CD4-positive, alpha-beta memory T cell (primary cell): ENCODE measurements around the gene NELFE. TPM values are rescaled to one million over a fixed set of nuclear protein-coding genes. Genes with fewer than 3 reads are reported as not detected.
A peak's percentile ranks its signal among the peaks of the same experiment; 100 is the strongest.

Experiments
- CTCF ChIA-PET: fragments of 350-600 bp; sonication (Branson Sonifier 250); formaldehyde crosslinking; loops from one replicate; lab custom pipeline; 2021; ENCODE audit warnings: inconsistent platforms; ENCODE audit not compliant: partially characterized antibody; lab: Charles Lee
- POLR2A ChIA-PET: fragments of 350-600 bp; sonication (Branson Sonifier 250); formaldehyde crosslinking; loops from one replicate; lab custom pipeline; 2021; ENCODE audit not compliant: partially characterized antibody; lab: Charles Lee
- DNase-seq, 5 donors: peaks; one replicate each; pipeline versions ENCODE4 v3.0.0 to v3.0.0-alpha.2; 2020 to 2022; ENCODE audit warnings: mixed read lengths in 1 of 5
- H3K27ac ChIP-seq: one replicate; pipeline ENCODE4 v1.7.0; 2013; ENCODE audit warnings: low read depth, low read length
- H3K27me3 ChIP-seq: 2 replicates; pipeline ENCODE4 v1.7.0; 2013; ENCODE audit warnings: mild to moderate bottlenecking, low read length, moderate library complexity; ENCODE audit not compliant: insufficient read depth
- H3K36me3 ChIP-seq: 2 replicates; pipeline ENCODE4 v1.7.0; 2013; ENCODE audit warnings: mild to moderate bottlenecking, low read length, moderate library complexity; ENCODE audit not compliant: insufficient read depth
- H3K4me1 ChIP-seq: 2 replicates; pipeline ENCODE4 v1.7.0; 2013; ENCODE audit warnings: mild to moderate bottlenecking, low read length, moderate library complexity; ENCODE audit not compliant: insufficient read depth
- H3K4me3 ChIP-seq, 2 donors: one replicate each; pipeline ENCODE4 v1.7.0; 2013; ENCODE audit warnings: low read length in 2 of 2, mild to moderate bottlenecking in 1 of 2
- H3K9me3 ChIP-seq, 2 donors: one replicate each; pipeline ENCODE4 v1.7.0; 2013; ENCODE audit warnings: low read length in 2 of 2, control low read depth in 1 of 2; ENCODE audit not compliant: control insufficient read depth in 1 of 2
- H3K27ac Mint-ChIP-seq, 7 donors: one replicate each; pipeline ENCODE4 v1.8.0; 2020 to 2021; ENCODE audit warnings: mixed read lengths in 7 of 7, mild to moderate bottlenecking in 6 of 7, inconsistent platforms in 3 of 7, moderate library complexity in 3 of 7
- H3K27me3 Mint-ChIP-seq, 2 donors: one replicate each; pipeline ENCODE4 v1.8.0; 2020 to 2021; ENCODE audit warnings: mixed read lengths in 2 of 2
- H3K36me3 Mint-ChIP-seq, 2 donors: one replicate each; pipeline ENCODE4 v1.8.0; 2020 to 2021; ENCODE audit warnings: mixed read lengths in 2 of 2, inconsistent platforms in 1 of 2, mild to moderate bottlenecking in 1 of 2
- H3K4me1 Mint-ChIP-seq, 4 donors: one replicate each; pipeline ENCODE4 v1.8.0; 2020 to 2021; ENCODE audit warnings: mixed read lengths in 4 of 4, mild to moderate bottlenecking in 1 of 4
- H3K4me3 Mint-ChIP-seq, 8 donors: one replicate each; pipeline ENCODE4 v1.8.0; 2020 to 2021; ENCODE audit warnings: mixed read lengths in 8 of 8, mild to moderate bottlenecking in 7 of 8, moderate library complexity in 6 of 8, inconsistent platforms in 3 of 8
- H3K9me3 Mint-ChIP-seq, 8 donors: one replicate each; pipeline ENCODE4 v1.8.0; 2020 to 2021; ENCODE audit warnings: mixed read lengths in 8 of 8, mild to moderate bottlenecking in 5 of 8, inconsistent platforms in 3 of 8, moderate library complexity in 1 of 8
- intact Hi-C: fragments of 100-400 bp; cut with micrococcal nuclease; formaldehyde crosslinking; loops from one replicate; pipeline ENCODE4 v1.15.1; 2023
- polyA plus RNA-seq, 2 donors: library from polyadenylated mRNA; unstranded; fragments of 300-500 nt; fragmentation: Illumina TruSeq; gene quantifications; one replicate each; pipeline ENCODE4 v1.2.3, GENCODE V29; 2021
- total RNA-seq, 2 experiments: library from RNA; stranded (reverse); gene quantifications; one replicate each; pipeline ENCODE4 v1.2.3, GENCODE V29; 2021

The NELFE gene
- total and polyA plus RNA-seq, 4 experiments from 2014 or later = 45.8 to 78.5 (median 58.0) TPM

DNA sequence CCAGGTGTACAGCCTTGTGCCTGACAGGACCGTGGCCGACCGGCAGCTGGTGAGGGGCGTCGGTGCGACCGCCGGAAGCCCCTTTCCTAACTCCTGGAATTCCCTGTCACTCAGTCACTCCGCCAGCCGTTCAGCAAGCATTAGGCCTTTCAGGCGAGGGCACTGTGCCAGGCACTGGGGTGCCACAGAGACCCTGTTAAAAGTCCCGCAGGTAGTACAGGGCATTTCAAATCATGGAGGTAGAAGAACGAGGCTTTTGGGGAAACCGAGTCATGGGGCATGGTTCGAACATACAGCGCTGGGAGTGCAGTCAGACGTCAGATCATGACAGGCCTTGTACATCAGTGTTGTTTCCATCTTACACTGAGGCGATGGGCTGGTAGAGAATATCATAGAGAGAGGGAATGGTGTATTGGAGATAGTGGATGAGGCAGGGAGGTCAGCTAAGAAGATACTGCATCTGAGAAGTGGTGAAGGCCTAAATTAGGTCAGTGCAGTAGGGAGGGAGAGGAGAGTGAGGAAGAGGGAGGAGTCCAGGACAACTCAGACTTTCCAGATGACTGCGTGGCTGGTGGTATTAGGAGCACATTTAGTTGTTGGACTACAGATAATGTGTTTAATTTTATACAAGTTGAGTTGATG, 14.1 kb upstream of the NELFE start:
- H3K4me3 Mint-ChIP-seq = peak overlapping the region; percentile 97 to 99 (median 98)
- peak overlapping the region; percentile 99 for H3K27ac ChIP-seq
- peaks cover 31% of the 10 kb centered on the region for H3K4me1 ChIP-seq
- peak overlapping the region; percentile 63 to 77 for H3K4me3 ChIP-seq
- no peak for DNase-seq
- intact Hi-C loops = loop anchor here (1.0 to 10.0 kb wide), 3 partner anchors 14 to 1302 kb away; partner anchors contain the start of genes B3GALT4, RPS18, SKIC2 and VPS52
- peaks cover 0 to 14% (median 0%) of the 10 kb centered on the region in 8 donors for H3K9me3 Mint-ChIP-seq
- H3K4me1 Mint-ChIP-seq = peaks cover 21 to 51% (median 32%) of the 10 kb centered on the region in 4 donors
- no peaks in the 10 kb centered on the region for H3K9me3 ChIP-seq
- H3K27me3 ChIP-seq = no peaks in the 10 kb centered on the region
- H3K36me3 ChIP-seq = peaks cover 26% of the 10 kb centered on the region
- no peaks in the 10 kb centered on the region for H3K27me3 Mint-ChIP-seq
- H3K27ac Mint-ChIP-seq = peak overlapping the region; percentile 100
- H3K36me3 Mint-ChIP-seq = peaks cover 13 to 34% of the 10 kb centered on the region in 2 donors
- ChIA-PET CTCF (interaction anchor here (1.1 to 2.7 kb wide), 2 partner anchors 15 to 215 kb away, joined by 3 to 21 read pairs; partner anchors contain the start of genes NELFE and SKIC2), POLR2A (interaction anchor here (0.6 to 7.5 kb wide), 21 partner anchors 9 to 1232 kb away, joined by 3 to 195 read pairs (median 7); partner anchors contain the start of genes ABHD16A, BAG6, EHMT2 and GPANK1)

- peaks cover 0 to 13% (median 0%) of the 10 kb centered on the region in 8 donors for H3K9me3 Mint-ChIP-seq
- H3K9me3 ChIP-seq = no peaks in the 10 kb centered on the region
- H3K27ac Mint-ChIP-seq = peak within 1 kb of the TSS; percentile 100
- POLR2A ChIA-PET = interaction anchor here (0.5 to 7.5 kb wide), 34 partner anchors 8 to 1607 kb away, joined by 3 to 195 read pairs (median 4); partner anchors contain the start of genes ABHD16A, ATF6B, BAG6 and DDX39B
- peaks cover 32% of the 10 kb centered on the region for H3K36me3 ChIP-seq
- CTCF ChIA-PET = interaction anchor here (0.8 to 2.7 kb wide), 4 partner anchors 14 to 1000 kb away, joined by 3 to 21 read pairs (median 3); partner anchors contain the start of genes LY6G5C, NELFE and SKIC2
- no peaks in the 10 kb centered on the region for H3K27me3 Mint-ChIP-seq
- intact Hi-C loops = loop anchor here (1.0 to 10.0 kb wide), 3 partner anchors 13 to 1303 kb away; partner anchors contain the start of genes B3GALT4, RPS18, SKIC2 and VPS52
- H3K4me3 Mint-ChIP-seq = peak within 1 kb of the TSS; percentile 97 to 99 (median 98)
- peaks cover 31% of the 10 kb centered on the region for H3K4me1 ChIP-seq
- peak within 1 kb of the TSS; percentile 63 to 77 for H3K4me3 ChIP-seq
- peaks cover 20 to 41% of the 10 kb centered on the region in 2 donors for H3K36me3 Mint-ChIP-seq
- H3K27ac ChIP-seq = peak within 1 kb of the TSS; percentile 99
- H3K27me3 ChIP-seq = no peaks in the 10 kb centered on the region
- H3K4me1 Mint-ChIP-seq = peaks cover 21 to 58% (median 32%) of the 10 kb centered on the region in 4 donors
- peak; percentile 99 to 100 (median 99) for DNase-seq
Measured at GRCh38 chr6:31971993-31972708, 13.4 kb upstream of the NELFE start, which contains the start of gene DXO. TSS of gene DXO (minus strand) at chr6:31972138. CDS start at chr6:31971675, 463 bp downstream.

- Mint-ChIP-seq H3K27ac (peak overlapping the region; percentile 100), H3K4me3 (peak overlapping the region; percentile 97 to 99 (median 98)), H3K36me3 (peaks cover 20 to 48% of the 10 kb centered on the region in 2 donors), H3K27me3 (no peaks in the 10 kb centered on the region), H3K9me3 (peaks cover 0 to 13% (median 0%) of the 10 kb centered on the region in 8 donors), H3K4me1 (peaks cover 20 to 59% (median 31%) of the 10 kb centered on the region in 4 donors)
- peak in 1 of 5 donors; percentile 37 for DNase-seq
- Histone ChIP-seq H3K4me1 (peaks cover 31% of the 10 kb centered on the region), H3K27ac (peak overlapping the region; percentile 99), H3K36me3 (peaks cover 40% of the 10 kb centered on the region), H3K4me3 (peak overlapping the region; percentile 63 to 77), H3K9me3 (no peaks in the 10 kb centered on the region), H3K27me3 (no peaks in the 10 kb centered on the region)
- intact Hi-C loops = loop anchor here (10.0 kb wide), 2 partner anchors 137 to 1303 kb away; partner anchors contain the start of genes B3GALT4, RPS18 and VPS52
- ChIA-PET POLR2A (interaction anchor here (0.5 to 7.5 kb wide), 30 partner anchors 8 to 1608 kb away, joined by 3 to 195 read pairs (median 4); partner anchors contain the start of genes ATF6B, BAG6, DDX39B and EHMT2), CTCF (interaction anchor here (0.8 to 2.7 kb wide), 5 partner anchors 13 to 1000 kb away, joined by 3 to 21 read pairs (median 3); partner anchors contain the start of genes LY6G5C, NELFE and SKIC2)
Measured at GRCh38 chr6:31971279-31971992, 12.7 kb upstream of the NELFE start.

DNA sequence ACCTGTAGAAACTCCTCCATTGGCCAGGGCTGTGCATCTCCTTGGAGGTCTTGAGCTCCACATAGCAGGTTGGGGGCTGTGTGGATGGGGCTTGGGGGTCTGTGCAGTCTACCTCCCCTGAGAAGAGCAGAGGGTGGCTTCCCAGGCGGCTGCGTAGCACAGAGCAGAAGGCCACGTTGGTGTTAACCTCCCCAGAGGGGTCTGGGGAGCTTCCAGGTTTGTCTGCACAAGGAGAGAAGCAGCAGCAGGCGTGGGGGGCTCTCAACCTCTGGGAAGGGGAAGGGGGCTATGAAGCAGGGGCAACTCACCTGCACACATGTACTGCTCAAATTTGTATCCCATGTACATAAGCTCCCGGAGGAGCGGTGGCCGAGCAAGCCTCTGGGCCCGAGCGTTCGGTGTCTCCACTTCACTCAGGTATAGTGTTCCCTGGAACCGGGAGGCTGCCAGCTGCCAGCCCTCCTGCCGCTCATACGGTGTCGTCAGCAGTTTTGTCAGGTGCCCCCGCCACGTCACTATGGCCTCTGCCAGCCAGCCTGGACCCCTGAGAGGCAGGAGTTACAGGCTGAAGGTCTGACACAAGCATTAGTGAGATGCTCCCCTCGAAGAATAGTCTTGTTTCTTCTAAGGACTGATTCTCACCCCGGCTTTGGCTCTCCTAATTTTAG, 12.0 kb upstream of the NELFE start:
- peaks cover 46% of the 10 kb centered on the region for H3K36me3 ChIP-seq
- Mint-ChIP-seq H3K36me3 (peaks cover 20 to 52% of the 10 kb centered on the region in 2 donors), H3K27ac (peak overlapping the region; percentile 100), H3K4me1 (peaks cover 20 to 59% (median 31%) of the 10 kb centered on the region in 4 donors), H3K9me3 (peaks cover 0 to 13% (median 0%) of the 10 kb centered on the region in 8 donors), H3K4me3 (peak overlapping the region; percentile 97 to 99 (median 98)), H3K27me3 (no peaks in the 10 kb centered on the region)
- peak in 1 of 5 donors; percentile 38 for DNase-seq
- H3K4me1 ChIP-seq = peaks cover 31% of the 10 kb centered on the region
- CTCF ChIA-PET = interaction anchor here (1.6 to 2.7 kb wide), 2 partner anchors 12 to 18 kb away, joined by 5 to 21 read pairs; partner anchors contain the start of genes NELFE and SKIC2
- H3K27me3 ChIP-seq = no peaks in the 10 kb centered on the region
- no peaks in the 10 kb centered on the region for H3K9me3 ChIP-seq
- peak overlapping the region; percentile 99 for H3K27ac ChIP-seq
- H3K4me3 ChIP-seq = peak overlapping the region in 1 of 2 donors; percentile 63
- POLR2A ChIA-PET = interaction anchor here (1.8 to 7.5 kb wide), 7 partner anchors 12 to 349 kb away, joined by 6 to 195 read pairs (median 17); partner anchors contain the start of genes EHMT2, GPSM3, NELFE and PRRC2A
- intact Hi-C loops = loop anchor here (10.0 kb wide), 2 partner anchors 136 to 1304 kb away; partner anchors contain the start of genes B3GALT4, RPS18 and VPS52

- POLR2A ChIA-PET = interaction anchor here (2.6 to 7.5 kb wide), 3 partner anchors 11 to 226 kb away, joined by 8 to 195 read pairs (median 36); partner anchors contain the start of genes NELFE and SKIC2
- Mint-ChIP-seq H3K27me3 (no peaks in the 10 kb centered on the region), H3K36me3 (peaks cover 20 to 58% of the 10 kb centered on the region in 2 donors), H3K4me3 (peak overlapping the region; percentile 61 to 98 (median 70)), H3K27ac (peak overlapping the region; percentile 89 to 100 (median 100)), H3K4me1 (peaks cover 20 to 59% (median 31%) of the 10 kb centered on the region in 4 donors), H3K9me3 (peaks cover 0 to 11% (median 0%) of the 10 kb centered on the region in 8 donors)
- intact Hi-C loops = loop anchor here (10.0 kb wide), 2 partner anchors 135 to 1305 kb away; partner anchors contain the start of genes B3GALT4, RPS18 and VPS52
- H3K27me3 ChIP-seq = no peaks in the 10 kb centered on the region
- no peak overlapping the region for H3K4me3 ChIP-seq
- peak overlapping the region; percentile 99 for H3K27ac ChIP-seq
- CTCF ChIA-PET = interaction anchor here (1.6 to 2.7 kb wide), 3 partner anchors 10 to 18 kb away, joined by 5 to 21 read pairs (median 7); partner anchors contain the start of genes NELFE and SKIC2
- DNase-seq = peak in 1 of 5 donors; percentile 16
- H3K9me3 ChIP-seq = no peaks in the 10 kb centered on the region
- H3K4me1 ChIP-seq = peaks cover 31% of the 10 kb centered on the region
- peaks cover 50% of the 10 kb centered on the region for H3K36me3 ChIP-seq
Measured at GRCh38 chr6:31969712-31970603, 11.2 kb upstream of the NELFE start.
